Stimulated activated CD4-positive, alpha-beta T cell treated with anti-CD3 and anti-CD28 coated beads, Interleukin-4, amount 100 ng/mL, for 4 hours (primary cell): ENCODE measurements around the gene LRATD1.

ENCODE experiments used
- DNase-seq, 2 experiments: peaks; one replicate each; pipeline ENCODE4 v3.0.0-alpha.2; 2020

Gene LRATD1

GRCh38 chr2:14634182-14634488 is 1.6 kb downstream of the LRATD1 start:
- no peak for DNase-seq

- DNase-seq: no peak
Measured at GRCh38 chr2:14634489-14635390, 2.2 kb downstream of the LRATD1 start.

GRCh38 chr2:14635391-14635871 is 2.9 kb downstream of the LRATD1 start:
- no peak for DNase-seq

GRCh38 chr2:14638488-14638887 is 6.0 kb downstream of the LRATD1 start:
- DNase-seq: no peak

GRCh38 chr2:14641116-14641515 is 8.6 kb downstream of the LRATD1 start:
- no peak for DNase-seq

GRCh38 chr2:14642499-14642898 is 10.0 kb downstream of the LRATD1 start:
- DNase-seq: no peak

GRCh38 chr2:14647714-14648113 is 15.2 kb downstream of the LRATD1 start:
- DNase-seq: no peak

GRCh38 chr2:14650066-14650465 is 17.5 kb downstream of the LRATD1 start:
- no peak for DNase-seq

GRCh38 chr2:14654835-14655282 is 22.3 kb downstream of the LRATD1 start:
- no peak for DNase-seq

- DNase-seq: no peak
Measured at GRCh38 chr2:14656146-14656545, 23.6 kb downstream of the LRATD1 start.

- DNase-seq: no peak
Measured at GRCh38 chr2:14661163-14661562, 28.6 kb downstream of the LRATD1 start.

GRCh38 chr2:14673351-14673875 is 40.9 kb downstream of the LRATD1 start:
- no peak for DNase-seq

- no peak for DNase-seq
Measured at GRCh38 chr2:14675489-14675888, 43.0 kb downstream of the LRATD1 start.

- no peak for DNase-seq
Measured at GRCh38 chr2:14676371-14676770, 43.9 kb downstream of the LRATD1 start.

- DNase-seq: no peak
Measured at GRCh38 chr2:14677039-14677438, 44.5 kb downstream of the LRATD1 start.

- DNase-seq: no peak
Measured at GRCh38 chr2:14678761-14679160, 46.2 kb downstream of the LRATD1 start.

- no peak for DNase-seq
Measured at GRCh38 chr2:14681608-14682007, 49.1 kb downstream of the LRATD1 start.
